HG03159 (cell line): ENCODE results near the gene TJAP1.
"Not testable (repeated sequence)": the region's sequence is repeated elsewhere in the genome, so short reads cannot be mapped to it uniquely, and the experiment has no call there.

Experiments
- ATAC-seq: cut with Tn5 transposase; IDR thresholded peaks from one replicate; pipeline ENCODE4 v1.9.1; 2021; ENCODE audit warnings: mild to moderate bottlenecking, moderate library complexity; ENCODE audit not compliant: unreplicated experiment

The TJAP1 gene

GRCh38 chr6:43452896-43453295 is 24.5 kb upstream of the TJAP1 start:
- ATAC-seq, result no peak

- ATAC-seq, result no peak
These were observed 23.5 kb upstream of the TJAP1 start for GRCh38 chr6:43453831-43454230.

GRCh38 chr6:43454290-43454695 is 23.1 kb upstream of the TJAP1 start:
- no peak for ATAC-seq

GRCh38 chr6:43454696-43455530 is 22.5 kb upstream of the TJAP1 start:
- ATAC-seq, result no peak

GRCh38 chr6:43455531-43456428 is 21.6 kb upstream of the TJAP1 start, which contains the start of gene DLK2:
Gene DLK2 (minus strand): TSS chr6:43455548. CDS start chr6:43454825, 723 bp downstream.
- ATAC-seq, result no peak

GRCh38 chr6:43457643-43458042 is 19.7 kb upstream of the TJAP1 start:
- ATAC-seq, result no peak

- ATAC-seq, result not testable (repeated sequence)
These were observed 19.2 kb upstream of the TJAP1 start for GRCh38 chr6:43458154-43458553.

GRCh38 chr6:43459535-43459934 is 17.8 kb upstream of the TJAP1 start:
- no peak for ATAC-seq

- no peak for ATAC-seq
These were observed 17.3 kb upstream of the TJAP1 start for GRCh38 chr6:43460032-43460431.

- ATAC-seq, result no peak
These were observed 15.4 kb upstream of the TJAP1 start for GRCh38 chr6:43461936-43462335.

GRCh38 chr6:43464337-43464736 is 13.0 kb upstream of the TJAP1 start:
- ATAC-seq, result no peak

GRCh38 chr6:43465948-43466347 is 11.4 kb upstream of the TJAP1 start:
- ATAC-seq, result no peak

GRCh38 chr6:43467265-43467664 is 10.1 kb upstream of the TJAP1 start:
- ATAC-seq, result not testable (repeated sequence)

- no peak for ATAC-seq
These were observed 9.6 kb upstream of the TJAP1 start for GRCh38 chr6:43467752-43468151.

- no peak for ATAC-seq
These were observed 9.1 kb upstream of the TJAP1 start for GRCh38 chr6:43468240-43468639.

- no peak for ATAC-seq
These were observed 8.4 kb upstream of the TJAP1 start for GRCh38 chr6:43468748-43469681.

- ATAC-seq, result no peak
These were observed 7.4 kb upstream of the TJAP1 start for GRCh38 chr6:43469947-43470346.

- ATAC-seq, result no peak
These were observed 6.0 kb upstream of the TJAP1 start for GRCh38 chr6:43471399-43471798.

GRCh38 chr6:43472515-43472914 is 4.9 kb upstream of the TJAP1 start:
- no peak for ATAC-seq

GRCh38 chr6:43475516-43475915 is 1.9 kb upstream of the TJAP1 start:
- ATAC-seq, result no peak

- no peak for ATAC-seq
These were observed 624 bp upstream of the TJAP1 start for GRCh38 chr6:43476746-43477145.
